Measurements from ENCODE around the gene TOE1.

TOE1 gene

DNA sequence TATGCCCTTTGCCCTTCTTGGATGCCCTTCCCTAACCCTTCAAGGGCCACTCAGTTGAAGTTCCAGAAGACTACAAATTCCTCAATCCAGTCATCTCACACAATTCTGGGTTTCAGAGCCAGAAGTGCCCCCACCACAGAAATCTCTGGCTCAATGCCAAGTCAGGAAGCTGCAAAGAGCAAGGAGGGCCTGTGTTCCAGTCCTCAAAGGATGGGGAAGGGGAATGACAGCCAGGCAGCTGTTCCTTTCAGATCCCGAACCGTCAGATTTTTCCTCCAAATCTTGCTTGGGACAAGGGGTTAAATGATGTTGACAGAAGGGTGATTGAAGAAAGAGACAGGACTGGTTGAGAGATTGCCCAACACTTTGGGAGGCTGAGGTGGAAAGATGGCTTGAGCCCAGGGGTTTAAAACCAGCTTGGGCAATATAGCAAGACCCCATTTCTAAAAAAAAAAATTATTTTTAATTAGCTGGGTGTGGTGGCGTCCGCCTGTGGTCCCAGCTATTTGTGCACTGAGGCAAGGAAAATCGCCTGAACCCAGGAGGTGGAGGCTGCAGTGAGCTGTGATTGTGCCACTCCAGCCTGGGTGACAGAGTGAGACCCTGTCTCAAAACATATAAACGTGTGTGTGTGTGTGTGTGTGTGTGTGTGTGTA, 14.0 kb upstream of the TOE1 start:
- in situ Hi-C loops (cut with MboI; ENCODE audit: low pct_unique_long_range_greater_than_20kb, low sequenced_read_pairs, unreplicated experiment): no loop called here
- TF ChIP-seq, protein P1, sequence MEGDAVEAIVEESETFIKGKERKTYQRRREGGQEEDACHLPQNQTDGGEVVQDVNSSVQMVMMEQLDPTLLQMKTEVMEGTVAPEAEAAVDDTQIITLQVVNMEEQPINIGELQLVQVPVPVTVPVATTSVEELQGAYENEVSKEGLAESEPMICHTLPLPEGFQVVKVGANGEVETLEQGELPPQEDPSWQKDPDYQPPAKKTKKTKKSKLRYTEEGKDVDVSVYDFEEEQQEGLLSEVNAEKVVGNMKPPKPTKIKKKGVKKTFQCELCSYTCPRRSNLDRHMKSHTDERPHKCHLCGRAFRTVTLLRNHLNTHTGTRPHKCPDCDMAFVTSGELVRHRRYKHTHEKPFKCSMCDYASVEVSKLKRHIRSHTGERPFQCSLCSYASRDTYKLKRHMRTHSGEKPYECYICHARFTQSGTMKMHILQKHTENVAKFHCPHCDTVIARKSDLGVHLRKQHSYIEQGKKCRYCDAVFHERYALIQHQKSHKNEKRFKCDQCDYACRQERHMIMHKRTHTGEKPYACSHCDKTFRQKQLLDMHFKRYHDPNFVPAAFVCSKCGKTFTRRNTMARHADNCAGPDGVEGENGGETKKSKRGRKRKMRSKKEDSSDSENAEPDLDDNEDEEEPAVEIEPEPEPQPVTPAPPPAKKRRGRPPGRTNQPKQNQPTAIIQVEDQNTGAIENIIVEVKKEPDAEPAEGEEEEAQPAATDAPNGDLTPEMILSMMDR (IDR thresholded peaks at IDR 0.05; ENCODE audit: extremely low read depth, insufficient read depth, missing control alignments): no peak
- no peak for DNase-seq (ENCODE audit: low spot score)

DNA sequence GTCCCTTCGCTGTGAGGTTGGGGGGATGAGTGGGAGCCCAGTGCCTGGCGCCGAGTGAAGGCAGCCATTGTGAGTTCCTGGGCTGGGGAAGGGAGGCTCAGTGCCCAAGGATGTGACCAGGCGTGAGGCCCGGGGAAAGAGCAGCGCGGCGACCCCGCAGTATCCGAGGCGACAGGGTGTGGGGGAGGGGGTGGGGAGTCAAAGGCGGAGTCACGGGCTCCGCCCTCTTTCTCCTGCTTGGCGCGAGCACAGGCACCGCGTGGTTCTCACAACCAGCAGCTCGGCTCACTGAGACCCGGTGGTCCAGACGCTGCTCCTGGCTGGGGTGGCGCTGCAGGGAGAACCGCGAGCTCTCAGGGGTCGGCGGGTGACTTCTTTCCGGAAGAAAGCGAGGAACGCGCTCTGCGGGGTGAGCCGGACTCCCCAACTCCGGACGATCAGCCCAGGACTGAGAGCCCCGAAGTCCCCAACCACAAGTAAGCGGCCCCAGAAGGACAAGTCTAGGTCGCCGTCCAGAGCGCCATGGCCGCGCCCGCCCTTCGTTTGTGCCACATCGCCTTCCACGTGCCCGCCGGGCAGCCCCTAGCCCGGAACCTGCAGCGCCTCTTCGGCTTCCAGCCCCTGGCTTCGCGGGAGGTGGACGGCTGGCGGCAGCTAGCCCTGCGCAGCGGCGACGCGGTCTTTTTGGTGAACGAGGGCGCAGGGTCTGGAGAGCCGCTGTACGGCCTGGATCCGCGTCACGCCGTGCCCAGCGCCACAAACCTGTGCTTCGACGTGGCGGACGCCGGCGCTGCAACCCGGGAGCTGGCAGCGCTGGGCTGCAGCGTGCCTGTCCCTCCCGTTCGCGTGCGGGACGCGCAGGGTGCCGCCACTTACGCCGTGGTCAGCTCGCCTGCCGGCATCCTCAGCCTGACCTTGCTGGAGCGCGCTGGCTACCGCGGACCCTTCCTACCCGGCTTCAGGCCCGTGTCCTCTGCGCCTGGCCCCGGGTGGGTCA, 13.0 kb upstream of the TOE1 start, which contains the start of gene HPDL:
TSS of gene HPDL (plus strand) at position 269 of the 997 bp plus-strand sequence. CDS start at position 523, 254 bp downstream.
- peak; percentile 86 for DNase-seq (ENCODE audit: low spot score)
- TF ChIP-seq, protein P1 (IDR thresholded peaks at IDR 0.05; ENCODE audit: extremely low read depth, insufficient read depth, missing control alignments): peak; percentile 17
- in situ Hi-C loops (cut with MboI; ENCODE audit: low pct_unique_long_range_greater_than_20kb, low sequenced_read_pairs, unreplicated experiment): no loop called here

DNA sequence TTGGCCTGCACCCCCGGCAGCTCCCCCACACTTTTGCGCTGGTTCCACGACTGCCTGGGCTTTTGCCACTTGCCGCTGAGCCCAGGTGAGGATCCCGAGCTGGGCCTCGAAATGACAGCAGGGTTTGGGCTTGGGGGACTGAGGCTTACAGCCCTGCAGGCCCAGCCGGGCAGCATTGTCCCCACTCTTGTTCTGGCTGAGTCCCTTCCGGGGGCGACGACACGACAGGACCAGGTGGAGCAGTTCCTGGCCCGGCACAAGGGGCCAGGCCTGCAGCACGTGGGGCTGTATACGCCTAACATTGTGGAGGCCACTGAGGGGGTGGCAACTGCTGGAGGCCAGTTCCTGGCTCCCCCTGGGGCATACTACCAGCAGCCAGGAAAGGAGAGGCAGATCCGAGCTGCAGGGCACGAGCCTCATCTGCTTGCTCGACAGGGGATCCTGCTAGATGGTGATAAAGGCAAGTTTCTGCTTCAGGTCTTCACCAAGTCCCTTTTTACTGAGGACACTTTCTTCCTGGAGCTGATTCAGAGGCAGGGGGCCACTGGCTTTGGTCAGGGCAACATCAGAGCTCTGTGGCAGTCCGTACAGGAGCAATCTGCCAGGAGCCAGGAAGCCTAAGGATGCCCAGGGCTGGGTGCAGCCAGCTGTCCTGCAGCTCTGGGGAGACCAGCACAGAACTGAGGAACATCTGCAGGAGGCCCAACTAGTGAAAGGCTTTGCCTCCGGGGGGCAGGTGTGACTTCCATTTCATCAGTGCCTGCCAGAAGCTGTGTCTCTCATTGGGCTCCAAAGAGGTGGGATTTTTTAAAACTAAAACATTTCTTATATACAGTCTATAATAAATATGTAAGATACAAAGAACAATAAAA, 12.1 kb upstream of the TOE1 start:
- TF ChIP-seq, protein P1 (IDR thresholded peaks at IDR 0.05; ENCODE audit: extremely low read depth, insufficient read depth, missing control alignments): no peak
- no peak for DNase-seq (ENCODE audit: low spot score)
- in situ Hi-C loops (cut with MboI; ENCODE audit: low pct_unique_long_range_greater_than_20kb, low sequenced_read_pairs, unreplicated experiment): no loop called here

DNA sequence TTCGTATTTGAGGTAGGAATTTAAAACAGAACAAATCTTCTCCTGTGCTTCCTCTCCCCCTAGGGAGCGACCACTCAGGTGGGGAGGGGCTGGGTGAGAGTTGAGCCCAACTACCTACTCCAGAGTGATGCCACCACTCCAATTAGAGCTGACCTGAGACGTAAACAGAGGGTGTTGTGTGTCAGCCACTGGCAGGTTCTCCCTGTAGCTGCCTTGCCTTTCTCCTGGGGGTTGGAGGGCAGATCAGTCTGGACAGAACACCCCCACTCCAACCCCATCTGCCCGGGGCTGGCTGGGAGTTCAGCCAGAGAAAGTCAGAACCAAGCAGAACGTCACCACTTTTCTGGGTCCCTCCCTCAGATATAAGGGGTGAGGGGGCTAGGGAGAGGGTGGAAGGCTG, 11.3 kb upstream of the TOE1 start:
- TF ChIP-seq, protein P1 (IDR thresholded peaks at IDR 0.05; ENCODE audit: extremely low read depth, insufficient read depth, missing control alignments): no peak
- in situ Hi-C loops (cut with MboI; ENCODE audit: low pct_unique_long_range_greater_than_20kb, low sequenced_read_pairs, unreplicated experiment): no loop called here

DNA sequence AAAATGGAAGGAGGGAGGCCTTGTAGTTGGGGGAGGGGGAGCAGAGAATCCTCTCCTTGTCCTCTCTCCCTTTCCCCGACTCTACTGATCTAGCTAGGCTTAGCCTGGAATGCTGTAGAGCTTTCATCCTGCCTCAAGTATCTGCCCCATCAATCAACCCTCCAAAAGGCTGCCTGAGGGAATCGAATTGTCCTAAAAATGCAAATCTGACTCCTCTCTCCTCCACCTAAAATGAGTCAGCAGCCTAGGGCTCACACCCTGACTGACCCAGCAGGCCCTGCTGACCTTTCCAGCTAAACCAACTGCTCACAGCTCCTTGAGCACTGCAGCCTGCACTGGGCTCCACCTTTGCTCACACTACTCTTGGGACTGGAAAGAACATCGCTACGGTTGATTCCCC, 10.5 kb upstream of the TOE1 start:
- TF ChIP-seq, protein P1 (IDR thresholded peaks at IDR 0.05; ENCODE audit: extremely low read depth, insufficient read depth, missing control alignments): no peak
- DNase-seq (ENCODE audit: low spot score): no peak

More for the DNA sequence above, 11.3 kb upstream of the TOE1 start:
- no peak for DNase-seq (ENCODE audit: low spot score)

More for the DNA sequence above, 10.5 kb upstream of the TOE1 start:
- in situ Hi-C loops (cut with MboI; ENCODE audit: low pct_unique_long_range_greater_than_20kb, low sequenced_read_pairs, unreplicated experiment): no loop called here
